H1 (cell line): ENCODE results near the gene CCDC28B. TPM values are rescaled to one million over a fixed set of nuclear protein-coding genes. Genes with fewer than 3 reads are reported as not detected.

Experiments used
- polyA plus RNA-seq, 7 experiments: library from polyadenylated mRNA; depleted of rRNA in 3 of 7; stranded (reverse) in 5 of 7; unstranded in 2 of 7; fragments of >200 nt in 5 of 7; fragments of 200-250 nt in 2 of 7; gene quantifications; 1 replicate in 5 of 7; 2 replicates in 1 of 7; 4 replicates in 1 of 7; pipeline versions ENCODE4 v1.2.1 to v1.2.3, GENCODE V29; 2011 to 2013; ENCODE audit warnings: missing spikeins in 2 of 7, mixed read lengths in 2 of 7
- total RNA-seq: library from RNA; stranded (reverse); fragmentation: NEBNext Ultra II Directional; extraction: Animal tissue kit (Norgen Biotek cat#: 25700); gene quantifications from 2 replicates; pipeline ENCODE4 v1.2.1, GENCODE V29; 2021

CCDC28B gene
- total and polyA plus RNA-seq, 2 of the 8 experiments (the other 6 are each of a cell fraction or from before 2014, with no cell fraction given): 16.7 to 17.1 TPM

Other genes with a start within 250 kb of the CCDC28B start
- 281 and 284 TPM in 2 replicates for gene KHDRBS1, start 186.7 kb upstream of the CCDC28B start, total RNA-seq
- gene KHDRBS1, start 186.7 kb upstream of the CCDC28B start, polyA plus RNA-seq (2011; rRNA removed): 53.8 and 62.7 TPM in 2 replicates
- gene TMEM39B, start 127.7 kb upstream of the CCDC28B start, total RNA-seq: 24.6 and 25.3 TPM in 2 replicates
- 32.7 and 39.6 TPM in 2 replicates for gene TMEM39B, start 127.7 kb upstream of the CCDC28B start, polyA plus RNA-seq (2011; rRNA removed)
- 116 and 120 TPM in 2 replicates for gene KPNA6, start 92.5 kb upstream of the CCDC28B start, total RNA-seq
- 22.0 and 24.2 TPM in 2 replicates for gene KPNA6, start 92.5 kb upstream of the CCDC28B start, polyA plus RNA-seq (2011; rRNA removed)
- gene TXLNA, start 20.9 kb upstream of the CCDC28B start, total RNA-seq: 45.4 and 46.9 TPM in 2 replicates
- 31.3 and 31.6 TPM in 2 replicates for gene TXLNA, start 20.9 kb upstream of the CCDC28B start, polyA plus RNA-seq (2011; rRNA removed)
- 4.2 and 4.3 TPM in 2 replicates for gene IQCC, start 5.1 kb downstream of the CCDC28B start, total RNA-seq
- 1.9 and 2.5 TPM in 2 replicates for gene IQCC, start 5.1 kb downstream of the CCDC28B start, polyA plus RNA-seq (2011; rRNA removed)
- gene DCDC2B, start 8.5 kb downstream of the CCDC28B start, total RNA-seq: not detected in 2 replicates
- not detected in 2 replicates for gene DCDC2B, start 8.5 kb downstream of the CCDC28B start, polyA plus RNA-seq (2011; rRNA removed)
- 8.9 TPM in 2 replicates for gene TMEM234, start 21.8 kb downstream of the CCDC28B start, total RNA-seq
- 8.6 and 8.7 TPM in 2 replicates for gene TMEM234, start 21.8 kb downstream of the CCDC28B start, polyA plus RNA-seq (2011; rRNA removed)
- 243 and 247 TPM in 2 replicates for gene EIF3I, start 21.8 kb downstream of the CCDC28B start, total RNA-seq
- 345 and 346 TPM in 2 replicates for gene EIF3I, start 21.8 kb downstream of the CCDC28B start, polyA plus RNA-seq (2011; rRNA removed)
- gene FAM167B, start 46.6 kb downstream of the CCDC28B start, total RNA-seq: 3.2 and 3.9 TPM in 2 replicates
- 2.8 and 4.2 TPM in 2 replicates for gene FAM167B, start 46.6 kb downstream of the CCDC28B start, polyA plus RNA-seq (2011; rRNA removed)
- gene LCK, start 50.7 kb downstream of the CCDC28B start, total RNA-seq: 71.6 and 75.3 TPM in 2 replicates
- 99.2 and 122 TPM in 2 replicates for gene LCK, start 50.7 kb downstream of the CCDC28B start, polyA plus RNA-seq (2011; rRNA removed)
- gene HDAC1, start 91.5 kb downstream of the CCDC28B start, total RNA-seq: 111 and 112 TPM in 2 replicates
- 98.6 and 125 TPM in 2 replicates for gene HDAC1, start 91.5 kb downstream of the CCDC28B start, polyA plus RNA-seq (2011; rRNA removed)
- 536 and 557 TPM in 2 replicates for gene MARCKSL1, start 135.6 kb downstream of the CCDC28B start, total RNA-seq
- 558 and 618 TPM in 2 replicates for gene MARCKSL1, start 135.6 kb downstream of the CCDC28B start, polyA plus RNA-seq (2011; rRNA removed)
- gene FAM229A, start 161.9 kb downstream of the CCDC28B start, total RNA-seq: 4.1 and 4.2 TPM in 2 replicates
- gene FAM229A, start 161.9 kb downstream of the CCDC28B start, polyA plus RNA-seq (2011; rRNA removed): 4.2 and 7.5 TPM in 2 replicates
- gene TSSK3, start 161.9 kb downstream of the CCDC28B start, total RNA-seq: 1.2 and 1.5 TPM in 2 replicates
- 1.2 and 1.9 TPM in 2 replicates for gene TSSK3, start 161.9 kb downstream of the CCDC28B start, polyA plus RNA-seq (2011; rRNA removed)
- gene BSDC1, start 193.8 kb downstream of the CCDC28B start, total RNA-seq: 40.7 and 42.9 TPM in 2 replicates
- 23.3 and 24.8 TPM in 2 replicates for gene BSDC1, start 193.8 kb downstream of the CCDC28B start, polyA plus RNA-seq (2011; rRNA removed)